ENCODE data around the gene SMG6.

The SMG6 gene

DNA sequence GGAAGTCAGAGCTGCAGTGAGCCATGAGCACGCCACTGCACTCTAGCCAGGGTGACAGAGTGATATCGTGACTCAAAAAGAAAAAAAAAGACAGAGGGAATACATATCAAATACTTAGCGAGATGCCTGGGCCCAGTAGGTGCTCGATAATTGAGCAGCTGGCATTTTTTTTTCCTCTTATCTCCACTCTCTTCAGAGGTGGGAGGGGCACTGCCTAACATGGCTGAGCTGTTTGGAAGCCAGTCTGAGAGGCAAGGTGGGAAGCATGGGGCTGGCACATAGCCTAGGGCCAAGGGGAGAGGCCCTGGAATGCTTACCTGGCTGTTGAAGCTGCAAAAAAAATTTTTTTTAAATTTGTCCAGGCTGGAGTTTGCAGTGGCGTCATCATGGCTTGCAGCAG, 210.2 kb downstream of the SMG6 start:
- no peak for DNase-seq

DNA sequence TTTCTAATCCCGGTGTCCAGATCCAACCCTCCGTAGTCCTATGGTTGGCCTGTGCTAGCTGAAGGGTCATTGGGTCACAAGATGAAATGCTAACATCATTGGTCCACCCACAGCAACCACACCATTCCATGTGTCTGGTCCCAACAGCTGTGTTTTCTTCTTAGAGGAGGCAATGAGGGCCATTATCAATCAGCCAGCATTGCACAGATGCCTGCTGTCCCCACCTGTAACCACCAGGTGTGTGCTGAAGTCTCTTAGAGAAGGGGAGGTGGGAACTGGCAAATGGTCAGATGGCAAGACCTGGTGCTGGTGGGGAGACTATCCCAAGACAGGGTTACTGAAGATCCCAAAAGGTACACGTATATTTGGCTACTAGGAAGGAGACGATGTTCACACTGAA, 211.3 kb downstream of the SMG6 start:
- DNase-seq, result no peak

DNA sequence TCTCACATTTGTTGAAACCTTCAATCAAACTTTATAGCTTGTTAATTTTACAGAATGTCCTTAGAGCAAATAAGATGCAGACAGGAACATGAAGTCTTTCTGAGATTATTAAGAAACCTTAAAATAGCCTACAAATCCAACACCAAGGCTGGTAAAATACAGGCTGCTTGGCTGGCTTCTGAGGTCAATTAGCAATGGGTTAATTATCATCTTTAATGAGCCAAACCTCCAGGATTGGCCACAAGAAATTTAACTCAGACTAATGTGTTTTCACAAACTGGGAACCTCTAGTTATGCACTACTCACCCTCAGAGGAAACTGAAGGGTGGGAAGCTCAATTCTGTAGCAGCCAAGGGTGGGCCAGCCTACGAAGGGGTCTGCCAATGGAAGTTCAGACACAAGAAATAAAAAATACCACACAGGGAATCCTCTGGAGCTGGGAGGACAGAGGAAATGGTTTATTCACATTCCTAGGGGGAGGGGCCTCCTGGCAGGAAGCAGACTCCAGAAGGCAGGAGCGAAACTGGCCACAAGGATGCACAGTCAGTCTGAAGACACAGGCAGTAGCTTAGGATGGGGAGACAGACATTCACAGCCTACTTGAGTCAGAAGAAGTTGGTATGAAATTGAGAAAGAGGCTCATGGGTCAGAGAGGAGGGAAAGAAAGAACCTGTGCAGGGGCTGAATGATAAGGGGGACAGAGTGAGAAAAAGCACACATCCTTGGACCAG, 212.6 kb downstream of the SMG6 start:
- DNase-seq, result peak; percentile 96

DNA sequence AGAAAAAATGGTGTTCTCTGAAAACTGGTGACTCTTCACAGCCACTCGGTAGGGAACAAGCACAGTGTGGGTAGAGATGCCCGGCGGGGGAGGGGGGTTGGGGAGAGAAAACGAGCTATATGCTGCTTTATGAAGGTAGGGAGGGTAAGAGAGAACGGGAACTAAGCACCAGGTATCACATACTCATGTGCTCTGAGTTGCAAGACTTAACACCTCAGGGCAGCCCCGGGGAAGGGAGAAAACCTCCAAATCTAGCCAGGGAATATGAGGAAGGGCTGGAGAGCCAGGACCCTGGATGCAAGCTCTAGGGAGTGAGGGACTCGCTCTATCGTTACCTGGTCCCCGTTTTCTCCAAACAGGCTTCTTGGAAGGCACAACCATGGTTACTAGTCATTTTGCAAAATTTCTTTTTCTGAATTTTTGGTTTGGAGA, 213.4 kb downstream of the SMG6 start:
- DNase-seq, result no peak

DNA sequence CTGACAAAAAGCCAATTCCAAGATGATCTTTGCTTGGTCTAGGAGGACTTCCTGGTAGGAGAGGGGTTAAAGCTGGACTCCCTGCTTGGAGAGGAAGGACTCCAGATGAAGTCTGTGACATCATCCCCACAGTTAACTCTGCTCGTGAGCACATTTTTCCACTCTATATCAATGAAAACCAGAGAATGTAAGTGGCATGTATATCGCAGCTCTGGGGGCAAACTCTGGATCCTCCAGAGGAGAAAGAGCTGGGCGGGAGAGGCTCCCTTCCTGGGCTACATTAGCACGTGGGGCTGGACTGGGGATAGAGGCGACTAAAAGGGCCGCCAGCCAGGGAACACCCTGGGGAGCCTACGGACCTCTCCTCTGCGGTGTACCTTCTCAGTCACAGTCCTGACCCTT, 214.6 kb downstream of the SMG6 start:
- peak; percentile 64 for DNase-seq

DNA sequence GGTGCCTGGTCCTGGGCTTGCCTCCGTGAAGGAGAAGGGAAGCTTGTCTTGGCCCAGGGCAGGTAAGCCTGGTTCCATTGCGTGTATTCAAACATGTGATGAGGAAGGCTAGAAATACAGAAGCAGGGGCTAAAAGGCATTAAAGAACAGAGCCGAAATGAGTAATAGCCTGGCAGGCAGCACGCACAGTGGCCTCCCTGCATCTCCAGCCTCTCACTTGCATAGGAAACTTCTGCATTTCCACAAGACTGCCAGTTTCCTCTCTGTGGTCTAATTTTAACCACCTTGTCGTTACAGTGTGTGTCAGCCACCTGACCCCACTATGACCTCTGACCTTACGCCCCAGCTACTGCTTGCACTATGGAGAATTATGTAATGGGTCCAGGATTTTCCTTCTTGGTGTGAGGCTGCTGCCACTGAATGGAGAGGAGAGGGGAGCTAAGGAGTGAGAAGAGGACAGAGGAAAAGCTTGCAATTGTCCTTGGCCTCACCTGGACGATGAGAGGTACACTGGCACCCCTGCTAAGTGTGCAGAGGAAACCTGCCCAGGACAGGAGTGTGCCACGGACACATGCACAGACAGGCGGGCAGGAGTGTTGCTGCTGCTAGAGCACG, 215.9 kb downstream of the SMG6 start:
- no peak for DNase-seq

DNA sequence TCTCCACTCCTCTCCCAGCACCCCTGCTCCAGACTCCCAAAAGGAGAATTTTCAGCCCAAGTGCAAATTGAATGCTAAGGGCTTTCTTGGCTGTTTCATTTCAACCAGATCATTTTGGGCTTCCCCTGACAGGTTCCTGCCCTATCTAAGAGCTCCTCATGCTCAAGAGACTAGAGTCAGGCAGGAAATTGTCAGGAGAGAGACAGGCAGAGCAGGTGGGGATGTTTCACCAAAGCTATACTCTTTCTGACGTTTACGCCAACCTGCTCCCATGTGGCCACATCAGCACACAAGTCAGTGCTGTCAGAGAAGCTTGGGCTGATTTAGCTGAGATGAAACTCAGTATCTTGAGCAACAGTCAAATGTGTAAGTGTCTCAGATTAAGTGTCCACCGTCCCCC, 217.3 kb downstream of the SMG6 start:
- no peak for DNase-seq

DNA sequence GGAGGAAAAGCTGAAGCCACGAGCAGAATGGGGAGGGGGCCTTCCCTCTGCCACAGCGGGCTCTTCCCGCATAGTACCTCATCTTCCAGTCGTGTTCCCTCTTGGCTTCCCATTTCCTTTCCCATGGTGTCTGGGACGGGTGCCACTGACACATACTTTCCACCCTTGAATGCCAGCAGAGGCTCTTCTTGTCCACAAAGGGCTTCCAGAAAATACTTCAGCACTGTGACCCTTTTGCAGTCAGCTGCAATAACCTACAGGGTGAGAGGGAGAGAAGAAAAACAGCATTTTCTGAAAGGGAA, 218.0 kb downstream of the SMG6 start:
- peak; percentile 67 for DNase-seq

DNA sequence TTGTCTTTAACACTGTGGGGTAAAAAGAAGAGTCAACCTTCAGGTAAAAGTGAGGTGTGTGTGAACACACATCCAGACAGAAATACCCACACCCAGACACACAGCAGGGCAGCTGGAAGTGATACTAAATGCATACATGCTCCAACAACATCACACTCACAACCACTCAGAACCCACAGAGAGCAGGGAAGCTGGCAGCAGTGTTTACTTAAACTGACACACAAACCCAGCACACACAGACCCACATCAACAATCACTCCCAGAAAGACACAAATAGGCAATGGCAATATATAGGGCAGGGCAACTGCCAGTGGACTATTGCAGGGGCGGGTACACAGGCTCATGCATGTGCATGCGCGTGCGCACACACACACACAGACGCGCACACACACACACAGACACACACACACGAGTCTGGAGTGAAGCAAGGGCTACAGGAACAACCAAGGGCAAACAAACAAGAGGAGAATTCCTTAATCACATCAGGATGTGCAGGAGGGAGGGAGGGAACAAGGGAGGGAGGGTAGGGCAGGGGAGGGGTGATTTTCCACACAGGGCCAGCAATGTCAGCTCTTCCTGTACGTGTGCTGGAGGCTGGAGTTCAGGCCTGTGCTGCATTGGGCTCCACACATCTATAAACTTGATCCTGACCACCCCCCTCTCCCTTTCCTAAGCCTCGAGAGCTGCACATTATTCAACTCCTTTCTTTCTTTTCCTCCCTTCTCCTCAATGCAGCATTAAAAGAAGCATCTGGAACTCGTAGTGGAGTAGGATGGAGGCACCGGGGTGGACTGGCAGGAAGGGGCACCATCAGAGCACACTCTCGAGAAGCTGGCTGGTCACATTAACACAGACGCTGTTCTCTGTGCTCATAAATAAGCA, 218.6 kb downstream of the SMG6 start:
- DNase-seq, result peak; percentile 79

DNA sequence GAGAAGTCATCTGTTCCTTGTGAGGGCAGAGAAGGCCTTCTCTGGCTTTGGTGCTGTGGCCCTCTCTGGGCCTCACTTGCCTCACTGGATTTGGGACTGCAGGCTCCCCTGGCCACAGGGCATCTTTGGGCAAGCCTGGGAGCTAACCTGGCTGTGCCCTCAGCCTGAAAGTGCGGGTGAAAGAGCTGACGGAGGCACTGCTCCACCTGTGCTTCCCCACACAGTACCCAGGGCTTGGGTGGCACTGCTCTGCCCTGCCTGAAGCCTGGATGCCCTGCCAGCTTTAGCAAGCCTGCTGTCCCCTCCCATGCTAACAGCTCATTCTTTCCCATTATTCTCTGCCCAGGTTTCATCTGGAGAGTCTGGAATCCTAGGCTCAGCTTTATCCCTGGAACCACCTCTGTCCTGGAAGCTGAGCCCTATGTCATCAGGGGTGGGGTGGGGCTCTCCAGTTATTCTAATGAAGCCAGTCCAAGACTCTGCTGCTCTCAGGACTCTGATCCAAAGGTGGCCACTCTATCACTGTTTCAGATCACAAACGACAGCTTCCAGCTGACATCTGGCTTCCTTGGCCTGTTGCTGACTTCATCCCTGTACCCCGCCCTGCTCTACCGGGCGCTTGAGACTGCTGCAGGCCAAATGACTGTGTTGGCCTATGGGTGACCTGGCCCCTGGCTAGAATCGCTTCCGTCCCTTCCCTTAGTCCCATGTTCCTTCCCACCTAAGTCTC, 219.4 kb downstream of the SMG6 start:
- DNase-seq, result peak; percentile 87

DNA sequence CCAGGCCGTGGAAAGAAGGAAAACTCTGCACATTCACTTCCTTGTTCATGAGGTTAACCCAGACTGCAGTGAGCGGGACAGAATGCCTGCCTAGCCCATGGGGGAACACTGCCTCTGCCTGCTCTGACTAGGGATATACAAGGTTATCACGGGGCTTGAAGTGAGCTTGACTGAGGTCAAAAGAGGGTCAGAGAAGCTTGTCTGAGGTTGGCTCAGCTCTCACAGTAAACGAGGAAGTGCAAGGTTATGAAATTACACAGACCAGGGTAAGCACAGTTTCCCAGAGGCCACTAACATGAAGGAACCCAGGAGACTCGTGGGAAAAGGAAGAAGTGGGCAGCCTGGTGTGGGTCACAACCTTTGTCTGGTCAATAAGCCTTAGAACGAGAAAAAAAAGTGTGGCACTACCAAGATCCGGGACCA, 220.0 kb downstream of the SMG6 start:
- no peak for DNase-seq

DNA sequence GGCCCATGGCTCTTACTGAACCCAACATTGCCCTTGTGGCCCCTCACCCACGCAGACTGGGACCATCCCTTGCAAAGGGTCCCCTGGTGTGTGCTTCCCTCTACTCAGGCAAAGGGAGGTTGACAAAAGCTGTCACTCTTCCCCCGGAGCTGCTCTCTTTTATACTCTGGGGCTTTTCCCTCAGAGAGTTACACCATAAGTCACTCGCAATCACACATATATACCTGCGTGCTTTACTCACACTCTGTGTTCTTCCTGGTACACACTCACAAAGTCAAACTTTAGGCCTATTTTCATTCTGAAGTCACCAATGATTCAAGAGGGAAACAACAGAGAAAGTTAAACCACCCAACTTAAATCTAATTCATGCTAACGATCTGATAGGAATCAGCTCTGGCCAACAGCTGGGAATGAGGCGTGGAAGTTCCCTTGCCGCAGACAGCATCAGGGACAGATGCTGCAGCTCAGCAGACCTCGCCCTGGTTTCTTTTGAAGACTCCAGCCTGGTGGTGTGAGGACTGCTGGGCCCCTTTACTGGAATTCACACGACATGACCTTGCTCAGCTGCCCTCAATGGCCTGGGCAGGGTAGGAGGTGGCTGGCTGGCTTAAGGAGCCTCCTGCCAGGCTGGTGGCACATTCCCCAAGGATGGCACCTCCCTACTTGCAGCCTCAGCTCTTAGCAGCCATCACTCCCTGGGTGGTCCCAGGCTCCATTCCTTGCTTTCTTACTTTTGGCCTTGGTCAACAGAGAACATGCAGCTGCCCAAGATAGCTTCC, 221.4 kb downstream of the SMG6 start:
- DNase-seq, result no peak

DNA sequence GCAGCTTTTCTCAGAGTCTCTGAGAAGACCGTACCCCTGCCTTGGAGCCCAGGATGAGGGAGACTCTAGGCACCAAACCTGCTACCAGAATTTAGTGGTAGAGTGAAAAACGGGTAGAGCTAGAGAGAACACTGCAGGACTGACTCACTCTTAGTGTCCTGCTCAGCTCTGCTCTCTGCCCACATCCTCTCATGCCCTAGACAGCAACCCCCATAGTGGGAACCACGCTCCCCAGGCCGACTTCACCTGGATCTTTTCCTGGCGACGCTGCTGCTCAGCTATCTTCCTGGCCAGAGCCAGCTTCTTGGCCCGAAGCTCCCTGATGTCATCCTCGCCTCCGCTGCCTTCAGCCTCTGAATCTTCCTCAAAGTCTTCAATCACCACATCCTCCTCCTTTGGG, 222.0 kb downstream of the SMG6 start:
- DNase-seq, result peak; percentile 88

DNA sequence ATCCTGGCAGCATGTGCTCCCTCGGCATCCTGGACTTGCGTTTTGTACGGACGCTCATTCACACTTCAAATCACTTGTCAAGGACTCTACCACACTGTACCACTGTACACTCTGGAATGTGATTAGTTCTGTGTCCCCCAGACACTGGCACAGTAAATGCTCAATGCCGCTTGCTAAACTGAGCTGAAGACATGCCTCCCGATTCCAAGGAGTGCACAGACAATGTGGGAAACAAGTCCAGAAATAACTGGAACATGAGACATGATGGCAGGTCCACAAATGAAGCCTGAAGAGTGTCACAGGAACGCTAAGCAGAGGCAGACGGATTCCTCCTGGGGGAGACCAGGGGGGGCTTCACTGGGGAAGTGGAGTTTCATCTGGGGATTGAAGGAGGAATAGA, 226.5 kb downstream of the SMG6 start:
- no peak for DNase-seq

DNA sequence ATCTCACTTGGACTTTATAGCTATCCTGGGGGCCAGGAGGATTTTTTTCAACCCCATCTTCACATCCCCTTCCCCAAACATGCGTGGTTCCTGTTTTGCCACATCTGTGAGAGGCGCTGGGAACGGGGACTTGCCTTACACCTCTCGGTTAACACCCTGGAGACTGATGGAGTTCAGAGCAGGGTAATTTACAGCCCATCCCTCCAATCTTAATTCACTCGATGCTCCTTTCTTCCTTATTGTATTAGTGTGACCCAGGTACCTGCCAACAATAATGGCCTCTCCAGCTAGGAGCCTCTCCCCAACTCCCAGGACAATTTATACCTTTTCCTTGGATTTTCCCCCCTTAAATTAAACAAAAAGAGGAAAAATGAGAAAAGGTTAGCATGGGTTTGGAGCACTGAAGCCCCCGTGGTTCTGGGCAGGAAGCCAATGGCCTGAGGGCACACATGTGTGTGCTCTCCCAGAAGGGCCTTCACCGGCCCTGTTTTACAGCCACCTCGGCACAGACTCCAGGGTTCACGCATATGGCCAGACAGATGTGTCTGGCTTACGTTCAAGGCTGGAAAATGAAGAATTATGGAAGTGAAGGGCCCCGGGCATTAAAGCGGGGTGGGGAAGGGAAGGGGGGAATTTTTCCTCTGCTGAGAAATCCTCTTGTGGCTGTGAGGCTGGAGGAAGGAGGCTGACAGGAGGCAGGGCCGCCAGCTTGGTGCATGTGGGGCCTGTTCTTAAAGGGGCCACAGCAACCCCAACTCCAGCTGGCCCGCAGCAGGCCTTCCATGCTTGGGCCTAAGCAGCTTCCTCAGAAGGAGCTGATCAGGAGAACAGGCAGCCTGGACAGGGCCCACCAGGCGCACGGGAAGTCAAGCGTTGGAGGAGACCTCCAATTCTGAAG, 227.2 kb downstream of the SMG6 start:
- peak; percentile 68 for DNase-seq

DNA sequence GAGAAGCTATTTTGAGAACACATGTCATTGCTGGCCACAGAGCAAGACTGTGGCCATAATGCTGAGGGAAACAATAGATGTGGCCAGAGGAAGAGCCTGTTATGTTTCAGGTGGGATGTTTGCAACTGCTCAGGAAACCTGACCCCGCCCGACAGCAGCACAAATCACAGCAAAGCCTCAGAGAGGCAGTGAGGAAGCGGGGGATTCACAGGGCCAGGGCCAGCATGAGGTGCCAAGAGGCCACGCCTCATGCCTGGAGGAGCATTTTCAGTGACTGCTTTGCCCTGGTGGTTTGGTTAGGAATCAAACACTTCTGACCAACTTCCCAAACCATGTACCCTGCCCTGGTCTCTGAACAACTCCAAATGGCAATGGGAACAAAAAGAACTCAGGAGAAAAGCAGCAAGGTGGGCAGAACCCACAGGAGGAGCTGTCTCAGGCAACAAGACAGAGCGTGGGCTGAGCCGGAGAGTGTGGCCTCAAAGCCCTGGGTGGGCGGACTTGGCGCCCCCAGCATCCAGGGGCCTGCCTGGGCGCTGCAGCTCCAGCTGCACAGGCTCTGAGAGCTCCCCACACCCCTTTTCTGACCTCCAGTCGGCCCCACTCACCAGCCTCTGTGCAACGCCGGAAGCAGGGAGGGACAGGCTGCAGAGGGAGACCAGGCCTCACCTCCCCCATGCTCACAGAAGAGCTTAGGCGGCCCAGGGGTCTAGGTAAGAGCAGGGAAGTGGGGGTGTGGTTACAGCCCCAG, 228.1 kb downstream of the SMG6 start:
- no peak for DNase-seq

DNA sequence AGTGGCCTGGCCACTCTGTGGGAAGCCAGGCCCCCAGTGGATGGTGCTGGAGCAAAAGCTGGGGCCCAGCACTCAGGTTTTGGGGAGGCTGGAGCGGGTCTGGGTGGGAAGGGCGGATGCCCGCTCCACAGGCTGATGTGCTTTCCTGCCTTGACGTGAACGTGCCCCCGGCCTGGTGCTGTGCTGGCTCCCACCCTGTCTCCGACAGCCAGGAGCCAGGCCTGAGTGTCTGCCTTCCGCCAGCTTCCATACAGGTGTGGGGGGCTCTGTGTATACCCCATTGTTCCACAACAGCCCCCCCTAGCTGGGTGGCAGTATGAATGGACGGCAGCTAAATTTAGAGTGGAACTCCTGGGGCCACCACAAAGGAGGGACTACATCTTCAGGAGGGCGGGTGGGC, 228.7 kb downstream of the SMG6 start:
- DNase-seq, result no peak

DNA sequence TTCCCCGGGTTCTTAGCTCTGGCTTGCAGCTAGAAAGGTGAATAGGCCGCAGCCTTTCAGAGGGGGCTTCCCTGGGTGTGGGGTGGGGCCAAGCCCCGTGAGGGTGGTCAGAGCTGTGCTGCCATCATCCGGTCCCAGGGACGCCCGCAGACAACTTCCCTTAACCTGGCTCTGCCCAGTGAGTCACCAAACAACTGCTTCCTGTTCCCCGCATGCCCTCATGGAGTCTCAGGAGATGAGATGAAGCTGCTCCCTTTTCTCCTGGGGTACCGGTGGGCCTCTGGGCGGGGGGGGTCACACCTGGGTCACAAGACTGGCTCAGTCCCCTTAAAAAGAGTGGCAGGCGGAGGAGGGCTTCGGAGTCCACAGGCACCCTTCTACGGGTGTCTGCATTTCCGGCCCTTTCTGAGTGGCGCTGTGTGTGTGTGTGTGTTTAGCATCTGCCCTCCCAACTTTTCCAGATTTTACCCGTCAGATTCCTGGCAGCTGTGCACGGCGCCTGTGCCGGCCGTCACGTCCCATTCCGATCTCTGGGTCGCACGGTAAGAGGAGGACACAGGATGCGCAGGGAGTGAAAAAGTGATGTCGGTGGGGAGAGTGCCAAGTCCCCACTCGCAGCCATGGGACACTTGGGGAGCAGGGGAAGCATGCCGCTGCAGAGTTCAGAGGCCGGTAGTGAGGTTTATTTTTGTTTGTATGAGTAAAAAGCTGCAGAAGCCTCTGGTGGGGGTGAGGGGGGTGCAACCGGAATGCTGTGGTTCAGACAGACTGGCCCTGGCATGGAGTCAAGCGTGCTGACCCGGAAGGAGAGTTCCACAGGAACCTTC, 231.9 kb downstream of the SMG6 start:
- DNase-seq, result peak; percentile 91

DNA sequence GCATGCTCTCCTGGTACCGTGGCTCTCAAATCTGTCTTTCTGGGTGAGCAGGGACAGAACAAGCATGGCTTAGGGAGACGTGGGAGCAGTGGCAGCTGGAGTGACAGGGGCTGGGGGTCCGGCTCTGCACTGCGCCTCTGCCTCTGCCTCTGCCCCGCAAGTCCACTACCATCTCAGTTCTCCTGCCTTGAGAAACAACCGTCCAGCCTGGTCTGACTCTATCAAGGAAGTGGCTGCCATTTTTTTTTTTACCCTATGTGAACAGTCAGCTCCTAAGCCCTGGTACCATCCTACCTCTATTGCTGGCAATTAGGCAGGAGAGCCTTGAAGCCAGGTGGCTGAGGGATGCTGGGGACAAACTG, 232.6 kb downstream of the SMG6 start:
- DNase-seq, result no peak

Data from EL (cell line).